ENCODE results near the gene SPAG16.
"Not testable (repeated sequence)": the region's sequence is repeated elsewhere in the genome, so short reads cannot be mapped to it uniquely, and the experiment has no call there.

Gene SPAG16

GRCh38 chr2:213718411-213718810, 434.1 kb downstream of the SPAG16 start:
- not testable (repeated sequence) for DNase-seq

GRCh38 chr2:213722565-213722964, 438.3 kb downstream of the SPAG16 start:
- DNase-seq: no peak

- no peak for DNase-seq
Observed at GRCh38 chr2:213723041-213723560, 438.8 kb downstream of the SPAG16 start.

GRCh38 chr2:213723707-213724106, 439.4 kb downstream of the SPAG16 start:
- no peak for DNase-seq

GRCh38 chr2:213726101-213726500, 441.8 kb downstream of the SPAG16 start:
- no peak for DNase-seq

GRCh38 chr2:213733893-213734292, 449.6 kb downstream of the SPAG16 start:
- no peak for DNase-seq

GRCh38 chr2:213740453-213740852, 456.2 kb downstream of the SPAG16 start:
- DNase-seq: no peak

- no peak for DNase-seq
Observed at GRCh38 chr2:213751446-213751845, 467.2 kb downstream of the SPAG16 start.

- no peak for DNase-seq
Observed at GRCh38 chr2:213752575-213752974, 468.3 kb downstream of the SPAG16 start.

GRCh38 chr2:213757525-213757924, 473.3 kb downstream of the SPAG16 start:
- DNase-seq: no peak

GRCh38 chr2:213763354-213763753, 479.1 kb downstream of the SPAG16 start:
- no peak for DNase-seq

GRCh38 chr2:213763963-213764362, 479.7 kb downstream of the SPAG16 start:
- DNase-seq: no peak

- DNase-seq: no peak
Observed at GRCh38 chr2:213764849-213765248, 480.6 kb downstream of the SPAG16 start.

- no peak for DNase-seq
Observed at GRCh38 chr2:213766062-213766461, 481.8 kb downstream of the SPAG16 start.

GRCh38 chr2:213766465-213766901, 482.2 kb downstream of the SPAG16 start:
- DNase-seq: no peak

- no peak for DNase-seq
Observed at GRCh38 chr2:213787869-213788268, 503.6 kb downstream of the SPAG16 start.

- DNase-seq: no peak
Observed at GRCh38 chr2:213789940-213790339, 505.7 kb downstream of the SPAG16 start.

- no peak for DNase-seq
Observed at GRCh38 chr2:213792045-213792444, 507.8 kb downstream of the SPAG16 start.

GRCh38 chr2:213806125-213806726, 522.0 kb downstream of the SPAG16 start:
- DNase-seq: no peak

- DNase-seq: no peak
Observed at GRCh38 chr2:213816583-213816982, 532.3 kb downstream of the SPAG16 start.

GRCh38 chr2:213818436-213818835, 534.2 kb downstream of the SPAG16 start:
- DNase-seq: no peak

- DNase-seq: no peak
Observed at GRCh38 chr2:213834331-213834730, 550.1 kb downstream of the SPAG16 start.

- no peak for DNase-seq
Observed at GRCh38 chr2:213834746-213835145, 550.5 kb downstream of the SPAG16 start.

- DNase-seq: no peak
Observed at GRCh38 chr2:213846856-213847255, 562.6 kb downstream of the SPAG16 start.

- no peak for DNase-seq
Observed at GRCh38 chr2:213847316-213847715, 563.1 kb downstream of the SPAG16 start.

Data from activated T-cell treated with anti-CD3 and anti-CD28 coated beads for 4 hours (primary cell).